ENCODE data around the gene CDCA3. TPM values are rescaled to one million over a fixed set of nuclear protein-coding genes. Genes with fewer than 3 reads are reported as not detected.

The CDCA3 gene
- total RNA-seq, 4 donors from 2014 or later = 0.47 to 1.6 (median 1.1) TPM

DNA sequence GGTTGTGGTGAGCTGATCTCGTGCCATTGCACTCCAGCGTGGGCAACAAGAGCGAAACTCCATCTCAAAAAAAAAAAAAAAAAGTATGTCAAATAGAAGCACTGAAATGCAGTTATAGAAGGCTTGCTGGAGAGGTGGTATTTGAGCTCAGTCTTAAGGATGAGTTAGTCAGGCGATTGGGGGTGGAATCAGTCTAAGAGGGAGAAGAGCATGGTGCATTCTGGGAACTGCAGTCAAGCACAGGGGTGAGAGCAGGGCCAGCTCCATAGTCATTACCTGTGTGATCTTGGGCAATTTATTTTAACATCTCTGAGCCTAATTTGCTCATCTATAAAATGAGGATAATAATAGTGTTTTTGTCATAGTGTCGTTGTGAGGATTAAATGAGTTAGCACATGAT, 16.2 kb downstream of the CDCA3 start:
- ATAC-seq (ENCODE audit: low FRiP score) (no peak), DNase-seq (ENCODE audit: low spot score) (no peak)
- no peak for TF ChIP-seq CTCF (IDR thresholded peaks at IDR 0.05)

GRCh38 chr12:6834254-6834653, 16.8 kb downstream of the CDCA3 start:
- TF ChIP-seq CTCF (IDR thresholded peaks at IDR 0.05) = no peak
- DNase-seq (ENCODE audit: low spot score) (no peak), ATAC-seq (ENCODE audit: low FRiP score) (no peak)

DNA sequence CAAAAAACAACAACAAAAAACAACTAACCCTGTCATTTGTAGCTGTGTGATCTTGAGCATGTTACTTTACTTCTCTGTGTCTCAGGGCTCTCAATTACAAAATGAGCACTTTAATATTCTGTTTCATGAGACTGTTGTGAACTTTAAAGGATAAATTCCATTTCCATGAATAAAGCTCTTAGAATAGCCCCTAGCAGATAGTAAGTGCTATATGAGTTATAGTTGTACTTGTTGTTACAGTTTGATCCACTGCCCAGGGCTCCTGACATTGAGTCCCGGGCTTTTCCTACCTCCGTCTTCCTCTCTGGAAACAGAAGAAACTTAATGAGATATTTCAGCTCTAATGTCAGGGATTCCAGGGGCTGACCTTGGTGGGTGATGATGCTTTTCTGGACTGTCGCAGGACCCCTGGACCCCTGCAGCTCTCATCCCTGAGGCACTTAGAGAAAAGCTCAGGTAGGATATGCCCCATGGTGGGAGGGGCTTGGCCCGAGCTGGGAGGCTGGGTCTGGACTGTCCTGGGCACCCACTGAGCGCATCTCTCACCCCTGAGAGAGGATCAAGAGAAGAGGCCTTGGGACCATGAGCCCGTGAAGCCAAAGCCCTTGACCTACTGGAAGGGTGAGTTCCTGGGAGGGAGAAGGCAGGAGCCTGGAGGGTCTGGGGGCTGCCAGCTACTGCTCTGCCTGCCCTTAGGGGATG, 17.7 kb downstream of the CDCA3 start:
- no peak for TF ChIP-seq CTCF (IDR thresholded peaks at IDR 0.05)
- DNase-seq (ENCODE audit: low spot score) = no peak
- no peak for ATAC-seq (ENCODE audit: low FRiP score)

DNA sequence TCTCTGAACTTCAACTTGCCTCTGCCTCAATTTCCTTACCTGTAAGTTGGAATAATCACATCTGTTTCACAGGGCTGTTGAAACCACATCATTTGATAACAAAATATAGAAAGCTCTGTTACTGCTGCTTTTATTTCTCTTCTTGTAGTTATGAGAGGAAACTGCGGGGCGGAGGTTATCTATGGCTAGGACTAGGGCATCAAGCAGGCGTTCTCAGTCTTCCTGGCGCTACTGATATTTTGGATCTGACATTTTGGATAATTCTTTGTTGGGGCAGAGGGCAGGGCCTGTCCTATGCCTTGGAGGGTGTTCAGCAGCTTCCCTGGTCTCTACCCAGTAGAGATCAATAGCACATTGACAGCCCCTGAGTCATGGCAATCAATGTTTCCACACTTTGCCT, 19.0 kb downstream of the CDCA3 start:
- TF ChIP-seq CTCF (IDR thresholded peaks at IDR 0.05) = no peak
- DNase-seq (ENCODE audit: low spot score) (no peak), ATAC-seq (ENCODE audit: low FRiP score) (no peak)

GRCh38 chr12:6831450-6831995, 19.6 kb downstream of the CDCA3 start:
- TF ChIP-seq CTCF (IDR thresholded peaks at IDR 0.05) = no peak
- DNase-seq (ENCODE audit: low spot score) = no peak
- ATAC-seq (ENCODE audit: low FRiP score) = no peak

DNA sequence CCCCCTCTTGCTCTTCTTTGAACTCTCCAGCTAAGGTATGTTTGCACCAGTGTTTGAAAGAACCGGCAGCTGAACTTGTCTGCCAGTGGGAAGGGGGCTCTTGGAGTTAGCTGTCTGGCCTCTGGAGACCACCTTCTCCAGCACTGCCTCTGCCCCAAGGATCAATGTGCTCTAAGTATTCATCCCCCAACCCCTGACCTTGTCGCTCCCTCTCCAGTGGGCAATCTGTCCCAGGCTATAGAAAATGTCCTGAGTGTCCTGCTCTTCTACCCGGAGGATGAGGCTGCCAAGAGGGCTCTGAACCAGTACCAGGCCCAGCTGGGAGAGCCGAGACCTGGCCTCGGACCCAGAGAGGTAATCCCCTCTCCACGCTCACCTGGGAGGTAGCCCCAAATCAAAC, 20.1 kb downstream of the CDCA3 start:
- no peak for TF ChIP-seq CTCF (IDR thresholded peaks at IDR 0.05)
- DNase-seq (ENCODE audit: low spot score) (no peak), ATAC-seq (ENCODE audit: low FRiP score) (no peak)

- DNase-seq (ENCODE audit: low spot score) (no peak), ATAC-seq (ENCODE audit: low FRiP score) (no peak)
- TF ChIP-seq CTCF (IDR thresholded peaks at IDR 0.05) = no peak
Measured at GRCh38 chr12:6830286-6830890, 20.7 kb downstream of the CDCA3 start.

Data from omental fat pad (tissue), 4 donors.